Measurements from ENCODE around the gene CDKN2A.
"Not testable (repeated sequence)": the region's sequence is repeated elsewhere in the genome, so short reads cannot be mapped to it uniquely, and the experiment has no call there.

The CDKN2A gene

GRCh38 chr9:21976334-21976875 is 17.8 kb downstream of the CDKN2A start:
- no peak for DNase-seq

GRCh38 chr9:21974722-21975409 is 19.3 kb downstream of the CDKN2A start:
- no peak for DNase-seq

DNA sequence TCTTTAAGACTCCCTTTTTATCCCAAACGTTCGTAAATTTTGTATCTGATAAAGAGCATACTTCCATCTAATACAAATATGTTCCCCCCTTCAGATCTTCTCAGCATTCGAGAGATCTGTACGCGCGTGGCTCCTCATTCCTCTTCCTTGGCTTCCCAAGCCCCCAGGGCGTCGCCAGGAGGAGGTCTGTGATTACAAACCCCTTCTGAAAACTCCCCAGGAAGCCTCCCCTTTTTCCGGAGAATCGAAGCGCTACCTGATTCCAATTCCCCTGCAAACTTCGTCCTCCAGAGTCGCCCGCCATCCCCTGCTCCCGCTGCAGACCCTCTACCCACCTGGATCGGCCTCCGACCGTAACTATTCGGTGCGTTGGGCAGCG is 19.9 kb downstream of the CDKN2A start:
- no peak for DNase-seq

- no peak for DNase-seq
Observed at GRCh38 chr9:21972361-21972760, 21.8 kb downstream of the CDKN2A start.

DNA sequence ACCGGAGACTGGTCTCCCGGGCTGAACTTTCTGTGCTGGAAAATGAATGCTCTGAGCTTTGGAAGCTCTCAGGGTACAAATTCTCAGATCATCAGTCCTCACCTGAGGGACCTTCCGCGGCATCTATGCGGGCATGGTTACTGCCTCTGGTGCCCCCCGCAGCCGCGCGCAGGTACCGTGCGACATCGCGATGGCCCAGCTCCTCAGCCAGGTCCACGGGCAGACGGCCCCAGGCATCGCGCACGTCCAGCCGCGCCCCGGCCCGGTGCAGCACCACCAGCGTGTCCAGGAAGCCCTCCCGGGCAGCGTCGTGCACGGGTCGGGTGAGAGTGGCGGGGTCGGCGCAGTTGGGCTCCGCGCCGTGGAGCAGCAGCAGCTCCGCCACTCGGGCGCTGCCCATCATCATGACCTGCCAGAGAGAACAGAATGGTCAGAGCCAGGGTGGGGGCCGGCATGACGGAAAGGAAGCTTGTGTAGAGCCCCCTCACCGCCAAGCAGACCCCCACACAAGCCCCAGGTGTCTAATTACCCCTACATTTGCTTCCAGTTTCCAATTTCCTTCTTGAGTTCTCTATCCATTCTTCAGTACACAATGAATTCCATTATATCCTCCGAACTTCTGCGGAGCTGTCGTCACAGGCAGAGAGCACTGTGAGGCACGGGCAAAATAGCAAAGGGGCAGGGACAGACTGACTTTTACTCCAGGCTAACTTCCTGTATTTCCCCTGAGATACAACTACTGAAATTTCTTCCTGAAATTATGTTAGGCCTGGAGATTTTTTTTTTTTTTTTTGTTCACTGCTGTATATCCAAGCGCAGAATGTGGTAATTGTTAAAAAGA is 23.2 kb downstream of the CDKN2A start:
- DNase-seq: no peak

DNA sequence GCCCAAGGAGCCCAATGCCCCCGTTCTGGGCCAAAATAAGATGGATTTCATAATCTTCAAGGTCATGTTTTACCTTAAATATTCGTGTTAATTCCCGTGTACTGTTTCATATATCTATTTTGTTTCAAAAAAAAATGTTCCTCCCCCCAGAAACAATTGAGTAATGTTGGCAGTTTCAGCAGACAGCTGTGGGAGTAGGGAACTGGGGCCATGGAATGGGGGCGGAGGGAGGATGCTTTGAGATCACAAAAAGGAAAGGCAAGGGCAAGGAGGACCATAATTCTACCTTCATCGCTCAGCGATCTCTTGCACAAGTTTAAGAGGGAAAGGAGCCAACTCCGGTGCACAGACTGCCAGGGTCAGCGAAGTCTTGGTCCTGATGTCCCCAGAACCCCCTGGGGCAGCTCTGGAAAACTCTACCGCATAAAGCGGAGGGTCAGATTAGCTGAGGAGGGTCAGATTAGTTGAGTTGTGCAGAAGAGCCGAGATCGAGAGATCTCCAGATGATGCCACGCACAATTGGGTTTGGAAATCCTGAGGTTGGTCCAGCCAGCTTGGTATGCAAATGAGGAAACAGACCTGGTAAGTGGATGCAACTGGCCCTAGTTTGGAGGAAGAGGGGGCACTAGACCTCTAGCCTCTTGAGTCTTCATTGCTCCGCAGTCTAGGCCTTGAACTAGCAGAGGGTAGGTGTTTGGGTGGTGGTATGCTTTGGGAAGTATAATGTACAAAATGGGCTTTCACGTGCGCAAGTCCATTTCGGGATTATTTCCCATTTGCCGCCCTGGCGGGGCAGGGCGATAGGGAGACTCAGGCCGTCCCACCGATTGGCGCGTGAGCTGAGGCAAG is 24.0 kb downstream of the CDKN2A start:
- DNase-seq: no peak

DNA sequence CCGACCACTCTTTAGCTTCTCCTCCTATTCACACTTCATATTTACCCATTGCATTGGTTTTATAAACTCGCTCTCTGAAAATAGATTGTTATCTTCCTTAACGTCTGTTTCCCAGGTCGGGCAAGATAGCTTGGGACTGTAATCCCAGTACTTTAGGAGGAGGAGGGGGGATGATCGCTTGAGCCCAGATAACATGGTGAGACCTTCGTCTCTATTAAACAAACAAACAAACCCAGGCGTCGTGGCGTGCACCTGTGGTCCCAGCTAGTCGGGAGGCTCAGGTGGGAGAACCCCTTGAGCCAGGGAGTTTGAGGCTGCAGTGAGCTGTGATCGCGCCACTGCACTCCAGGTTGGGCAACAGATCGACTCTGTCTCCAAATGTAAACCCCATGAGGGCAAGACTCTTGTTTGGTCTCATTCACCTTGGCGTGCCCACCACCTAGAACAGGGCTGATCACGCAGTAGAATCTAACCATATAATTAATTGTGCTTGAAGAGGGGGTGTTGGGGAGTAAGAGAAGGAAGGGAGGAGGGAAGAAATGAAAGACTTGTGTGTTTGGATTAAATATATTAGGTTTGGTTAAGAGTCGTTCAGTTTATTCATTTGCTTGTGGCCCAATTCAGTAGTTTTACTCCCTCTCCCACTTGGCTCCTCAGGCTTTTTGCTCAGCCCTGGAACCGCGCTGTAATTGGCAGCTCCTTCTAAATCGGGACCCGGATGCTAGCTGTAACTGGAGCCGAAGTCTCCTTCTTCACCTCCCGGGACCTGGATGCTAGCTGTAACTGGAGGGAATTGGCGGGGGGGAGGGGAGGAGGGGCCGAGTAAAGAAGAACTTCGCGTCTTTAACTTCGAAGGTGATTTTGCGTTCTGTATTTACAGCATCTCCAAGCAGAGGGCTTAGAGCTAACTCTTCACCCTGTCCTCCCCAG is 24.9 kb downstream of the CDKN2A start:
- no peak for DNase-seq

DNA sequence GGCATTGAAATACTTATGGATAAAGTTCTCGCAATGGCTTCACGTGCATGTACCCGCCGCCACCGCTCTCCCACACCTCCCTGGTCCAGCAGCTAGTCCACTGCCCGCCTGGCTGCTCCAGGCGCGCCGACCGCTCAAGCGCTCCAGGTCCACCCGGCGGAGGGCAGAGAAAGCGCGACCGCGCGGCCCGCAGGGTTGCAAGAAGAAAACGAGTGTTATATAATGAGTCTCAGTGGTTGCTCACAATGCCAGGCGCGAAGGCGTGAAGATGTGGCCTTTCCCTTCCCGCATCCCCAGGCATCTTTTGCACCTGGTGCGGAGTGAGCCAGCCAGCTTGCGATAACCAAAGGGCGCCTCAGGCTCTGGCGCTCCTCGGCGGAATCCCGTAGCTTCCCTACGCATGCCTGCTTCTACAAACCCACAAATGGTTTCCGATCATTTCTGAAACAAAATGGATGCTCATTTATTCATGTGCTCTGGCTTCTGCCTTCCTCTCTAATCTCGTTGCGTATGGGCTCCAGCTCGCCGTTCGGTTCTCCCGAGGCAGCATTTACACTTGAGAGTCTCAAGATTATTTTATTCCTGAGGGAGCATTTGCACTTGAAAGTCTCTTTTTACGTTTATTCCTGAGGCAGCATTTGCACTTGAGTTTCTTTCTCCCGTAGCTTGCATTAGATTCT is 25.7 kb downstream of the CDKN2A start:
- DNase-seq: no peak

DNA sequence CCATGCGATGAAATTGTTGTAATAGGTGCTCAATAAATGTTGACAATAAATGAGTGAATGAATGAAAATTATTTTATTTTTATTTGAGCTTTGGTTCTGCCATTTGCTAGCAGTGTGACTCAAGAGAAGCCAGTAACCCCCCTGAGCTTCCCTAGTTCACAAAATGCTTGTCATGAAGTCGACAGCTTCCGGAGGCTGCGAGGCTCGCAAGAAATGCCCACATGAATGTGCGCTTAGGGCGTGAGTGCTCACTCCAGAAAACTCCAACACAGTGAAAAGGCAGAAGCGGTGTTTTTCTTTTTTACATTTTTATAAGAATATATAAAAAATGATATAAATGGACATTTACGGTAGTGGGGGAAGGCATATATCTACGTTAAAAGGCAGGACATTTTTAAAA is 26.5 kb downstream of the CDKN2A start:
- no peak for DNase-seq

DNA sequence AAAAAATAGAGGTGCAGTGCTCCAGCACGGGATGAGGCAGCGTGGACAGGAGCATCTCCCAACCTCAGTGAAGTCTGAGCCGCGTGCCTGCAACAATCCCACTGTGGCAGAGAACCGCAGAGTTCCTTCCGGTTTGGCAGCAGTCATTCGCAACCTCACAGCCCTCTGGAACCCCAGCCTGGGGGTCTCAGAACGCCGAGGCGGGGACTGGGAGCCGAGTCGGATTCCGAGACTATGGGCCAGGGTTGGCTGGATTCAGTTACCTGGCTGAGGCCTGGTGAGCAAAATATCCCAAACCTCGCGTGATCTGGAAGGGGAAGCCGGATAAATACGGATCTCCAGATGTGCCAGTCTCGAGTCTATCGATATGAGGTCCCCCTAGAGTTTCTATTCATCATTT is 27.0 kb downstream of the CDKN2A start:
- DNase-seq: no peak

DNA sequence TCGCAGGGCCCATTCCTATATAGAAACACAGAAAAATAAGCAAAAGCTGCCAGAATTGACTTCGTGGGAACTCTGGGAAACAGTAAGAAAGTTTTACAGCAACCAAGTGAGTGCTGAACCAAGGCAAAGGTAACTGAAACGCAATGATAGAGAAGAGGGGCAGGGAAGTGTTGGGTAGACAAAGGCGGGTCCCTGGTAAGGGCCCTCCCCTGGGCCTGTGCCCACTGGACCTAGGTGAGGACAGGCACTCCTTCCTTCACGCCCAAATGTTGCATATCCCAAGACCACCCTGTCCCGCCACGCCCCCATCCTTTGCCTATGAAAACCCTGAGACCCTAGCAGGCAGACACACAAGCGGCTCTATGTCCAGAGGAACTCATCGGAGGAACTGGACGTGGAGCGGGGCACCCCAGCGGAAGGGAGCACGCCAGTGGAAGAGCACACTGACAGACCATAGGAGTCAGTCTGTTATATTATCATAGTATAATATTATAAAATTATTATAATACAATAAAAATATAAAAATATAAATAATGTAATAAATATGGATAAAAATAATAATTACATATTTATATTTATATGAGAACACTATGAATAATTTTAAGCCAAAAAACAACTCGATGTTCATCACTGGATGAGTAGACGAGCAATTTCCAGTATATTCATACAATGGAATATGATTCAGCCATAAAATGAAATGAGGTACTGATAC is 27.9 kb downstream of the CDKN2A start:
- no peak for DNase-seq

DNA sequence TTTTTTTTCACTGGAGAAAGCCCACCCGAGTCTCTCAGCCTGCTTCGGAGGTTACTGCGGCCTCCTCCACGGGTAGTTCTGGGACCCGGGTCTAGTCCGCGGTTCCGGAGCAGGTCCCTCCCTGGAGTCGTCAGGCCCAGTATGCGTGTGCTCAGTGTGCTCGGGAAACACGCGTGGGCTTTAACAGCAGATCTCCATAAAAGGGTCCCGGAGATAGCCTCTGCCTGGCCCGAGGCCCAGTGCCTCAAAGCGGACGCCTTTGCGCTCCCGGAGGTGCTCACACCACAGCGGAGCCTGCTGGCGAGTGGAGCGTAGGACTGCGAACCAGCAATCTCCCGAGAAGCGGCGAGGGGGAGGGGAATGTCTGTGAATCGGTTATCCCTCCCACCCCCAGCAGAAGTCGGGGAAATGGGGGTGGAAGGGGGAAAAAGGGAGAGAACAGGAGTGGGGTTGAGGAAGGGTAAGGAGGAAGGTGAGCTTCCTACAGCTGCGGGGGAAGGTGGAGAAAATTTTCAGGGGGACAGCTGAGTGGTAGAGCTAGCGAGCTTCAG is 28.7 kb downstream of the CDKN2A start:
- DNase-seq: peak; percentile 74

- DNase-seq: peak; percentile 70
Observed at GRCh38 chr9:21964925-21965385, 29.2 kb downstream of the CDKN2A start.

GRCh38 chr9:21961569-21961968 is 32.6 kb downstream of the CDKN2A start:
- DNase-seq: no peak

DNA sequence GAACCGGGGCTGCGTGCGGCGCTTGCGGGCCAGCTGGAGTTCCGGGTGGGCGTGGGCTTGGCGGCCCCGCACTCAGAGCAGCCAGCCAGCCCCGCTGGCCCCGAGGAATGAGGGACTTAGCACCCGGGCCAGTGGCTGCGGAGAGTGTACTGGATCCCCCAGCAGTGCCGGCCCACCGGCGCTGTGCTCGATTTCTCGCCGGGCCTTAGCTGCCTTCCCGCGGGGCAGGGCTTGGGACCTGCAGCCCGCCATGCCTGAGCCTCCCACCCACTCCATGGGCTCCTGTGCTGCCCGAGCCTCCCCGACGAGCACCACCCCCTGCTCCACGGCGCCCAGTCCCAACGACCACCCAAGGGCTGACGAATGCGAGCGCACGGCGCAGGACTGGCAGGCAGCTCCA is 34.9 kb downstream of the CDKN2A start:
- not testable (repeated sequence) for DNase-seq

DNA sequence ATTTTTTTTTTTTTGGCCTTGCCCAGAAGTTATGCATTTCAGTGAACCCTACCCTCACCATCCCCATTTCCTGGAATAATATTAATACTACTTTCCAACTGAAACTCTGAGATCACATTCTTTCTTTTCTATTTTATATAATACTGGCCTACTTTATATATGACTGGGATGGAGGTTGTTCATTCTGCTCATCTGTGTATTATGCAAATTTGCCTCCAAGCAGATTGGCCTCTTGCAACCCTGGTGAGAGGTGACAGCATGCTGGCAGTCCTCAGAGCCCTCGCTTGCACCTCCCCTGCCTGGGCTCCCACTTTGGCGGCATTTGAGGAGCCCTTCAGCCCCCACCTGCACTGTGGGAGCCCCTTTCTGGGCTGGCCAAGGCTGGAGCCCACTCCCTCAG is 35.4 kb downstream of the CDKN2A start:
- DNase-seq: no peak

- DNase-seq: no peak
Observed at GRCh38 chr9:21945606-21946005, 48.6 kb downstream of the CDKN2A start.

- DNase-seq: no peak
Observed at GRCh38 chr9:21943464-21943863, 50.7 kb downstream of the CDKN2A start.

DNA sequence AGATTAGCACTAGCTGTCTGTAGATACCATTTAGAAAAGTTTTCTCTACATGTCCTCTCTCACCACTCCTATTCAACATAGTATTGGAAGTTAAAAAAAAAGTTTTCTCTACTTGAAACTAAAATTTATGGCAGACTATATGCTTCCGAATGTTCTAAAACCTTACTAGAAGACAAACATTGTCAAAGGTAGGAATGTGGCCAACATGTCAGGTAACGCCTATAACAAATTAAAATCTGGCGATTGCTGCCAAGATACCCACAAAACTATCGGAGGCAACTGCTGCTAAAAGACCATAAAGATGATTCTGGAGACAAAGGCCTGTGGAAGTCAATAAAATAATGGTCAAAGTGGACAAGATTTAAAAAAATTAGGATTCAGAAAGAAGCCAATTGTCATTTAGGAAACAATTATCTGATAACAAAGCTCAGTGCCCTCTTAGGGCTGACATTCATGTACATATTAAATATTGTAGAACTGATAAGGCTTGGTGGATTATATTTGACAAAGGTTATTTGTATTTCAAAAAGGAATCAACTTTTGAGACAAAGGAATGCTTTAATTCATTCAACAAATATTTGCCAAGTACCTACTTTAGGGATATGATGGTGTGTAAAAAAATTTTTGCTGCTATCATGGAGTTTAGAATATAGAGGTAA is 52.7 kb downstream of the CDKN2A start:
- DNase-seq: no peak

DNA sequence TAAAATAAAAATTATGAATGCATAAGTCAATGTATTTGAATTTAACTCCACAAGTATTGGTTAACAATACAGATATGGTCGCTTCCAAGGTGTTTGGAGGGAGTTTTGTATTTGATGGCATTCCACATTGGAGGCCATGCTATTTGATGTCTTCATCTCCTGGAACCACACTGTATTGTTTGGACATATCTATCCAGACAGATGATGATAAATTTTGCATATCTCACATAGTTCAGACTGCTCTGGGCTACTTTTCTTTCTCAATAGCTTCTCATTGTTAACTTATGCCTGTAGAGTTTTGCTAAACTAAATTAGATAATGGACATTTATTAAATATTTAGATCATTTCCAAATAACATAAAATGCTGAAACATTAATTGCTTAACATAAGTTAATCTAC is 58.0 kb downstream of the CDKN2A start:
- no peak for DNase-seq

Measured in RPMI8226 (cell line).